Duodenal mucosa (tissue), 2 donors: ENCODE data around the gene BLOC1S1.

Experiments used
- H3K27ac ChIP-seq: one replicate; pipeline ENCODE4 v1.7.0; 2013; ENCODE audit warnings: low read depth, low read length
- H3K27me3 ChIP-seq, 2 donors: one replicate each; pipeline ENCODE4 v1.7.0; 2013; ENCODE audit warnings: low read length in 2 of 2, control low read depth in 1 of 2; ENCODE audit not compliant: insufficient read depth in 2 of 2, control insufficient read depth in 1 of 2
- H3K36me3 ChIP-seq, 2 donors: one replicate each; pipeline ENCODE4 v1.7.0; 2013; ENCODE audit warnings: low read length in 2 of 2, control low read depth in 1 of 2; ENCODE audit not compliant: insufficient read depth in 2 of 2, control insufficient read depth in 1 of 2
- H3K4me1 ChIP-seq, 2 donors: one replicate each; pipeline ENCODE4 v1.7.0; 2013; ENCODE audit warnings: low read length in 2 of 2, control low read depth in 1 of 2; ENCODE audit not compliant: insufficient read depth in 2 of 2, control insufficient read depth in 1 of 2
- H3K4me3 ChIP-seq, 2 donors: one replicate each; pipeline ENCODE4 v1.7.0; 2013; ENCODE audit warnings: low read length in 2 of 2, low read depth in 1 of 2
- H3K9ac ChIP-seq, 2 donors: one replicate each; pipeline ENCODE4 v1.7.0; 2013; ENCODE audit warnings: low read length in 2 of 2, low read depth in 1 of 2
- H3K9me3 ChIP-seq, 2 donors: one replicate each; pipeline ENCODE4 v1.7.0; 2013; ENCODE audit warnings: low read length in 2 of 2, control low read depth in 1 of 2; ENCODE audit not compliant: control insufficient read depth in 1 of 2

BLOC1S1 gene

DNA sequence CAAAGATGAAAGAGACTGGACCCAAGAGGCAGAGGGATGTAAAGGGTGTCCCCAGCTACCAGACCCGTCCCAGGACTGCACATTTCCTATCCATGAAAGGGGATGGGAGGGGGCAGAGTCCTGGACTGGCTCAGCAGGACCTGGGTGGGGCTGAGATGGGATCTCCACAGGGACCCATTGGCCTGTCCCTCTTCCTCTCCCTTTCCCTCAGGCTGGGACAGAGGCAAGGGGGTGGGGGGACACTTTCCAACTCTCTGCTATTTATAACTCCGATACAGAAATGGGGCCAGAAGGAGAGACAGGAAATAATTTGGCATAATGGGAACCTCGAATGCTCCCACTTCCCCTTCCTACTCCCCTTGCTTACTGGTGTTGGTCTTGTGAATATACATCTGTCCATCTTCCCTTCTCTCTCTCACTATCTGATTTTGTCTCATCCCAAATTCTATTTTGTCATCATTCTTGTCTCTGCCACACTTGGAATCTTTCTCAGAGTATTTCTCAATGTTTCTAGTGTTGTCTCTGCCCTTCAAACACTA is 7.1 kb upstream of the BLOC1S1 start:
- H3K9ac ChIP-seq: no peak overlapping the region
- H3K4me3 ChIP-seq: peak overlapping the region; percentile 60 to 61

DNA sequence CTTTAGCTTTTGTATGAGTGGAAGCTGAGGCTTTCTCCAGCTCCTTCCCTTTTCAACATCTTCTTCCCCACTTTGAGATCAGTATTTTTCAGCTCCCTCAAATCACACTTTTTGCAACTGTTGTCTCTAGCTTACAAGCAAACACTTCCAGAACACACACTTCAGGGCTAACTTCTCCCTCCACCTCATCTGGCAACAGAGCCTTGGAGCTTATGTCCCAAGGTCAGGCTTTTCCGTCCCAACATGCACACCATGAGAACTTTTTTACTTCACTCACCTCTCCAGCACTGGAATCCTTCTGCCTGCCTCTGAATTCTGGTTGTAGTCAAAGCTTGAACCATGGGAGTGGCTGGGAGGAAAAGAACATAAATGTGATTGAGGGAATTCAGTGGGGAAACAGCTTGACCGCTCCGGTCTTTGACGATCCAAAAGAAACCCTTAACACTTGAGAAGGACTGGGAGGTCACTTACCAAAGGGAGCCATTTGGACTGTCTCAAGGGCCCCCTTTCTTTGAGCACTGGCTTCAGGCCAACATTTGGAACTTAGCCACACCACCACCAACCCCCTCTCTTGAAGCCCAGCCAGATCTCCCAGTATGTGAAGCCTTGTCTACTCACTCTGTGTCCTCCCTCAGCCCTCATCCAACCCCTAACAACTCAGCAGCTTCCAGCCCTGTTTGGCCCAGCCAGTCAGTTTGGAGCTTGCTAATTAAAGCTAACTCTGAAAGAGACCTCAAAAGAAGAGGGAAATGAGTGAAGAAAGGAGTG is 3.9 kb upstream of the BLOC1S1 start:
- Histone ChIP-seq H3K4me3 (no peak overlapping the region), H3K27ac (no peak overlapping the region), H3K9me3 (no peaks in the 10 kb centered on the region), H3K4me1 (peaks cover 24 to 33% of the 10 kb centered on the region in 2 donors), H3K9ac (no peak overlapping the region), H3K27me3 (peaks cover 0 to 18% of the 10 kb centered on the region in 2 donors), H3K36me3 (no peaks in the 10 kb centered on the region)

More for the DNA sequence above, 7.1 kb upstream of the BLOC1S1 start:
- peaks cover 15 to 36% of the 10 kb centered on the region in 2 donors for H3K4me1 ChIP-seq
- no peaks in the 10 kb centered on the region for H3K36me3 ChIP-seq
- no peaks in the 10 kb centered on the region for H3K9me3 ChIP-seq
- H3K27me3 ChIP-seq: peaks cover 0 to 21% of the 10 kb centered on the region in 2 donors
- no peak overlapping the region for H3K27ac ChIP-seq

DNA sequence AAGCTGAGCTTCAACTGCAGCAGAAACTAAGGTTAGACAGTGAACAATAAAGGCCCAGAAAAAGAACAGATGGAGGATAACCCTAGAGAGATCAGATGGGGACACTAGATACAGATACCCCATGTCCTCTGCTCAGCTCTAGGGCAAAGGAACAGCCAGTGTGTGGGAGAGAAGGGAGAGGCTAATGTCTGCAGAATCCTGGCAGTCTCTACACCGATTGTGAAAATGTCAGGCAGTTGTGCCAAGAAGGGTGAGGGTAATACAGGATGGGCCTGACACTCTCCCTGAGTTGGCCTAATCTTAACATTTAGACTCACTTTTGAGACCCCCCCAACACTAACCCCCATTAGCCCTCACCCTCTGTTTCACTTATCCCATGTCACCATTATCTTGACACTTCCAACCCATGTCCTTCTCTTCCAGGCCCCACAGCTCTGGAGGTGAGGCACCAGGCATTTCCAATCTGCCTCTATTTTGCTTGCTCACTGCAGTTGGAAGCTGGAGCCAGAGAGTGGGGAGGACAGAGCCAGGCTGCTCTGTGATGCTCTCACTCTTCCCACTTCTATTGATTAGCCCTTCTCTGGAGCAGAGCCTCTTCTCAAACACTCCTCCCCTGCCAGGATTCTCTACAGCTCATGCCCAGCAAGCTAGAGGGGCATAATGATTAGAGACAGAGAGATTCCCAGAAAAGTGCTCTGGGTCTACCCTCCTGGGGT is 3.0 kb upstream of the BLOC1S1 start:
- Histone ChIP-seq H3K4me3 (no peak overlapping the region), H3K9me3 (no peaks in the 10 kb centered on the region), H3K4me1 (peaks cover 28 to 36% of the 10 kb centered on the region in 2 donors), H3K27me3 (peaks cover 0 to 15% of the 10 kb centered on the region in 2 donors), H3K36me3 (no peaks in the 10 kb centered on the region), H3K9ac (no peak overlapping the region), H3K27ac (no peak overlapping the region)

DNA sequence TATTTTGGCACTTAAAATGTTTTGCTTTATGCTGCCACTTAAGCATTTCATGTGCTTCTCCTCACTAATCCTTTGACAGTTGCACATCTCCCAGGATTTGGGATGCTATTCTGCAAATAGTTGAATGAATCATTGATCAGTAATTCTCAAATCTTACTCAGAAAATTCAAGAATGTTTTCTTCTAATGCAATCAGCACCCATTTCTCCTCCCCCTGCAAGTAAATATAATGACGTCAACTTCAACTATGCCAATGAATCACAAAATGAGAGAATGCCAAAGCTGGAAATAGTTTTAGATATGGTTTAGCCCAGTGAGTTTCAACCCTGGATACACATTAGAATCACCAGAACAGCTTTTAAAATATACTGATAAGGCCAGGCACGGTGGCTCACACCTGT is 2.1 kb upstream of the BLOC1S1 start:
- no peak overlapping the region for H3K9ac ChIP-seq
- H3K4me3 ChIP-seq: no peak overlapping the region
- H3K27ac ChIP-seq: no peak overlapping the region
- peaks cover 31 to 38% of the 10 kb centered on the region in 2 donors for H3K4me1 ChIP-seq
- H3K27me3 ChIP-seq: peaks cover 0 to 8% of the 10 kb centered on the region in 2 donors
- H3K36me3 ChIP-seq: no peaks in the 10 kb centered on the region
- no peaks in the 10 kb centered on the region for H3K9me3 ChIP-seq

DNA sequence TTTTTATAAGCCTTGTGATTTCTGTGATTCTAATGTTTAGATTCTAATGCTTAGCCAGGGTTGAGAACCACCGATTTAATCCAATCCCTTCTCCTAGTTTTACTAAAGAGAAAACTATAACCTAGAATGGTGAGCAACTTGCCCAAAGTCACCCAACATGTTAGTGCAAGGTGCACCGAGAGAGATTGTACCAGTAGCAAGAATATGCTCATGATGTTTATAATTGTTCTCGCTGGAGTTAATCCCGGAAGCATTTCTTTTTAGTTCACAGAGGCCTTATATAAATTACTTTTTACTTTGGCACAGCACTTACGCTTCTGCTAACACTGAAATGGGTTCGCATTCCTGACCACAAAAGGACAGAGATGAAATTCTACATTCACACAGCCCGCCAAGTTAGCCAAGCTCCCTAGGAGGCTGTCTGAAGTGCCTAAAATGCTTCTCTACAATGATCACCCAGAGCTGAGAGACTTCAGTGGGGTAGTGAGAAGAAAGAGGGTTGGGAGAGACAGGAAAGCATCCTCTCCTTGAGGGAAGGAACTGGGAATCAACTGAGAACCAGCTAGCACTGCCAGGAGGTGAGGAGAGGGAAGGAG is 579 bp upstream of the BLOC1S1 start:
- H3K36me3 ChIP-seq: peaks cover 0 to 3% of the 10 kb centered on the region in 2 donors
- peak overlapping the region; percentile 89 to 94 for H3K4me3 ChIP-seq
- H3K27ac ChIP-seq: peak overlapping the region; percentile 87
- H3K27me3 ChIP-seq: no peaks in the 10 kb centered on the region
- peak overlapping the region; percentile 86 to 96 for H3K9ac ChIP-seq
- no peaks in the 10 kb centered on the region for H3K9me3 ChIP-seq
- peaks cover 41 to 48% of the 10 kb centered on the region in 2 donors for H3K4me1 ChIP-seq

DNA sequence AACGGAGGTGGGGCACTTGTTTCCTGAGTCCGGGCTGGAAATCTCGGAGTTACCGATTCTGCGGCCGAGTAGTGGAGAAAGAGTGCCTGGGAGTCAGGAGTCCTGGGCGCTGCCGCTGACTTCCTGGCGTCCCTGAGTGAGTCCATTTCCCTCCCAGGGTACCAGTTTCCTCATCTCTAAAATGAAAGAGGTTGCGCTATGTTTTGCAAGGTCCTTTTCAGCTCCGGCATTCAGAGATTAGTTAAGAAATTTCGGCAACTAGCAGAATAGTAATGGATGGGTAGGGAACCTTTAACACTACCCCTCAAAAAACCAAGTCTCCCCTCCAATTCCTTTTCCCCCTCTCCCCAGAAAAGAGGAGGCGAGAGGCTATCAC is 724 bp downstream of the BLOC1S1 start:
- H3K4me1 ChIP-seq: peaks cover 54 to 61% of the 10 kb centered on the region in 2 donors
- H3K9ac ChIP-seq: peak overlapping the region; percentile 86 to 96
- peak overlapping the region; percentile 87 for H3K27ac ChIP-seq
- no peaks in the 10 kb centered on the region for H3K27me3 ChIP-seq
- peaks cover 0 to 3% of the 10 kb centered on the region in 2 donors for H3K36me3 ChIP-seq
- H3K4me3 ChIP-seq: peak overlapping the region; percentile 89 to 94
- H3K9me3 ChIP-seq: no peaks in the 10 kb centered on the region

DNA sequence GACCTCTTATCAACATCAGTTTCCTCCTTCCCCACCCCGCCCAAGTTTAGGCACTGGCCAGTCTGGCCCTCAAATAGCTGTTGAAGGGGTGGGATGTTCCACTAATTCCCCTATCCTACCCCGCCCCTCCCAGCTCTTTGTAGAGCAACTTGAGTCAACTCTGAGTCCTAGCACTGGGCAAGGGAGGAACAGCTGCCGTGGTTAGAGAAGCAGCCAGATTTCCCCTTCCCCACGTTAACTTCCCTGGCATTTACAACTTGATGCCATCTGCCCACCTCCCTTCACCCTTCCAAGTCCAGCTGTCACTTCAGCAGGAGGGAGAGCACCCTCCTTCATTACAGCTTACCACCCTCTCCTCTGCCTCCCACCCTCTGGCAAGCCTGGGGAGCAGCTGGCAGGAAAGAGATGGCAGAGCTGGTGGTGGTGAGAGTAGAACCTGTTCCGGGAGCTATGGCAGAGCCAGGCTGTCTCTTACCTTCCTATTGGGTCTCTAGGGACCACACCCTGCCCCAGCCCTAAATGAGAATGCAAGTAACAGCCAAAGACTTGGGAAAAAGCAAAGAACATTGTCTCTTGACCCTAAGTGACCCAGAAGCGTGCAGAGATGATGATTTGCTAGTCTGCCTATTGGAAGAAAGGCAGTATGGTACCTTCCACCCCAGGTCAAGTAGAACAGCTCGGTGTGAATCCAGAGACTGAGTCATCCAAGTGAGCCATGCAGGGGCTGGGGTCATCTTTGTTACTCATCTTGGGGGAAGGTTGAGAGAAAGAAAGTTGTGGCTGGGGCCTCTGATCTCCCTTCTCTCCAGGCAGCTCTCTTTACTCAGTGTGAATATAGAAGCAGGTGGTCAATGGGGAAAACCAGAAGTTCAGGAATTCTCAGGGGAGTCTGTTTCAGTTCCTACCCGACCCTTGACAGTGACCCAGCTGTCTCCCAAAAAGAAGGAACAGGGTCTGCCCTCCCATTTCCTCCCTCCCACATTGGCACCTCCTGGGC is 1.5 kb downstream of the BLOC1S1 start:
- Histone ChIP-seq H3K27me3 (no peaks in the 10 kb centered on the region), H3K4me3 (peak overlapping the region; percentile 89 to 94), H3K4me1 (peaks cover 56 to 65% of the 10 kb centered on the region in 2 donors), H3K9ac (peak overlapping the region; percentile 86 to 96), H3K27ac (peak overlapping the region; percentile 87), H3K36me3 (peaks cover 0 to 3% of the 10 kb centered on the region in 2 donors), H3K9me3 (no peaks in the 10 kb centered on the region)

DNA sequence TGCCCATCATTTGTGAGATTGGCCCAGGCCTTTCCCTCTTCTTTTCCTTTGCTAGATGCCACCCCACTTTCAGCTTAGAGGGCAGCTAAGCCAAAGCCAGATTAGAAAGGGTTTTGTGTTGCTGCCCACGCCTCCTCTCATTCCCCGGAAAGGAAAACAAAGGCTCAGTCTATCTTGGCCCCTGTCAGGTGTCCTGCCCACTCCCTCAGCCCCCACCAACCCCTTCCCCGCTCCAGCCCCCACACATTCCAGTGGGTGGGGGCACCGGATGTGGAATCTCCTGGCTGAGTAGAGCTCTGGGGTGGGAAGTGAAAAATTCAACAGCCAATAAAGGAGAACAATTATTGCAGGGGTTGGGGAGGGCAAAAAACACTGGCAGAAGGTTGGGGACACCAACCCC is 2.2 kb downstream of the BLOC1S1 start:
- peak overlapping the region in 1 of 2 donors; percentile 89 for H3K4me3 ChIP-seq
- H3K27me3 ChIP-seq: no peaks in the 10 kb centered on the region
- no peaks in the 10 kb centered on the region for H3K9me3 ChIP-seq
- peak overlapping the region; percentile 24 for H3K27ac ChIP-seq
- peaks cover 57 to 71% of the 10 kb centered on the region in 2 donors for H3K4me1 ChIP-seq
- H3K36me3 ChIP-seq: peaks cover 0 to 6% of the 10 kb centered on the region in 2 donors
- H3K9ac ChIP-seq: peak overlapping the region in 1 of 2 donors; percentile 21

DNA sequence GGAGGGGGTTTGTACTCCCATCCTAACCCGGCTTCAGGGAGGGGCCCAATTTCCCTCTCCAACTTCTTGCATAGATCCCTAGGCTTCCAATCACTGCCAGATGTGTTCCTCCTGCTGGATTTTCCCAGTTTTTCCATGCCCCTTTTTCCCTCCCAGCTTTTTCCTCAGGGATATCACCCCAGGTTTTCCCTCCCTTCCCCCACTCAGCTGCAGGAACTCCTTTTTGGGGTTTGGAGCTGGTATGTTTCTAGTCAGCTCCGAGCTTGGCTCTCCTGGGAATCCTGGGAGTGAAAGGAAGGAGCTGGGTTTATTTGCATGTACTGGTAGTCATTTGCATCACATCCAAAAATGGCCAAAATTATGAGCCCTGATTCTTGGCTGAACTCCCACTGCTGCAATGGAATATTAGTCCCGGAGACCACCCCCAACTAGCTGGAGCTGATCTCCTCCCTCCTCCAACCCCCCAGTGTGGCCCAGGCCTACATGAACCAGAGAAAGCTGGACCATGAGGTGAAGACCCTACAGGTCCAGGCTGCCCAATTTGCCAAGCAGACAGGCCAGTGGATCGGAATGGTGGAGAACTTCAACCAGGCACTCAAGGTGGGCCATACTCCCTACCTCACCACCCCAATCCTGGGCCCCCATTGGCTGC is 2.9 kb downstream of the BLOC1S1 start:
- H3K9ac ChIP-seq: peak overlapping the region; percentile 9 to 21
- H3K4me1 ChIP-seq: peaks cover 63 to 79% of the 10 kb centered on the region in 2 donors
- no peaks in the 10 kb centered on the region for H3K9me3 ChIP-seq
- H3K27me3 ChIP-seq: no peaks in the 10 kb centered on the region
- H3K36me3 ChIP-seq: peaks cover 0 to 11% of the 10 kb centered on the region in 2 donors
- H3K4me3 ChIP-seq: no peak overlapping the region
- no peak overlapping the region for H3K27ac ChIP-seq
